ENCODE results near the gene PLG. TPM values are rescaled to one million over a fixed set of nuclear protein-coding genes. Genes with fewer than 3 reads are reported as not detected.
"Not testable (repeated sequence)": the region's sequence is repeated elsewhere in the genome, so short reads cannot be mapped to it uniquely, and the experiment has no call there.

Gene PLG
- total RNA-seq, 1 donor from 2014 or later, result 0.37 TPM

DNA sequence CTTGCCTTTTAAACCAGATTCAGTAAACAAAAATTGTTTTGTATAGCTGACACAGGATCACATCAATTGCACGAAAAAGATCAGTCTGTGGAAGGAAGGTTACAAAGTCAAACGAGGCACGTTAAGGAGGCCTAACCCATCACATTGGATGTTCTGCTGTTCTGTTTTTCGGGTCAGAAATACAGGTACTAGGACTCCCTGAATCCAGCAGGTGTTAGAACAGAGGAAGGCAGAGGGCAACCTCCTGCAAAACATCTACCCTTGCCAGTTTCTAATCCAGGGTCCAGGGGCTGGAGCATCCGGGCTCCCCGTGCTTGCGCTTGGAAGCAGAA is 64.6 kb downstream of the PLG start:
- ATAC-seq, result no peak
- intact Hi-C loops (cut with micrococcal nuclease), result no loop called here
- DNase-seq, result no peak

DNA sequence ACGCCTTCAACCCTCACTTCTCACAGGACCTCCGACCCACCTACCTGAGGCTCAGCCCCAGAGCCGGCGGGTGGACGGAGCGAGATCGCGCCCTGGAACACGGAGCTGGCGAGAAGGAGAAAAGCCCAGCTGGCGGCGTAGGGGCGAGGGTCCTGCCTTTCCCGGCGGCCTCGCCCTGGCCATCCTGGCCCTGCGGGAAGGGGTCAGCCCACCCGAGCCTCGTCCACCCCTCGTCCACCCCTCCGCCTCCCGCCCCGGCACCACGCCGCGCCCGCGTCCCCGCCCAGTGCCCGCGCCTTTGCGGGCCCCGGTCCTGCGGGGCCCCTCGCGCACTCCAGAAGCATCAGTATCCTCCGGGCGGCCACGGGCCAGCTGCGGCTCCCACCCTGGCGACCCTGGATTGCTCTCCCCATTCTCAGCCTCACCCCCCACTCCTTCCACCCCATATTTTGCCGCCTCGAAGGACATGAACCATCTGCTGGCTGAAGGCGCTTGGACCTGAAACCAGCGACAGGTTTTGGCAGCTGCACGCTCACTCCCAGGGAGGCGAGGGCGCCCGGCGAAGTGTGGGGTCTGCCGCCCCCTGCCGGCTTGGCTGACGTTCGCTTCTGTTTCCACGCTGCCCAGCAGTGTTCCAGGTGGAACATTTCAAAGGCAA is 65.1 kb downstream of the PLG start:
- intact Hi-C loops (cut with micrococcal nuclease), result no loop called here
- ATAC-seq, result peak; percentile 87
- DNase-seq, result peak; percentile 70

DNA sequence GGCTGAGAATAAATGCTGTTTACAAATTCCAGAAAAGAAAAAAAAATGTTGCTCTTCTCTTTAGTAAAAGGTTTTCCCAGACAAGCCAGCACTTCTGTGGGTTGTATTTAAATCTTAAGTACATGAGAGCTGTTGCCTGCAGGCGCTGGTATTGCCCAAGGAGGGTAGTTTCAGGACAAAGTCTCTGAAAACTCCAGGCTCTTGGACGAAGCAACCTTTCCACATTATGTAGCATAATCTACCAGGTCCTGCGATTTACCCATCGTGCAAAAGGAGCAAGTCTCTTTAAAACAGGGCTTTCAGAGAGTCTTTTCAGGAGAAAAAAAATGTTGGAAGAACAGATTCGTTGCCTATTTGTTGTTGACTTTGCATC is 65.6 kb downstream of the PLG start:
- intact Hi-C loops (cut with micrococcal nuclease), result no loop called here
- no peak for ATAC-seq
- no peak for DNase-seq

DNA sequence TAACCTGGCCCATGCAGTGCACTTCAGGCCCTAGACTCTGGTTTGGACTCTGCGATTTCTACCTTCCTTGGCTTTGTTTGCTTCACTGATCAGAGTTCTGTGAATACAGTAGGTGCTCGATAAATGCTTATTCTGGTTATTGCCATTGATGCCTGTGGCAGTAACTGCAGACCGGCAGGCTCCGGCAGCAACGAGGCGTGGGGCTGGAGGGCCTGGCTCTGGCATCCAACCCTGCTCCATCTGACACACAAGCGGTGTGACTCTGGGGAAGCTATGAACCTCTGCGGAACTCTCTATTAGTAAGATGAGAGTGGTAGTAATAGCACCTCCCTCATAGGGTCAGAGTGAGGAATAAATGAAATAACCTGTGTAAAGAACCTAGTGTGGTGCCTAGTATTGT is 66.1 kb downstream of the PLG start:
- intact Hi-C loops (cut with micrococcal nuclease), result no loop called here
- ATAC-seq (no peak), DNase-seq (no peak)

DNA sequence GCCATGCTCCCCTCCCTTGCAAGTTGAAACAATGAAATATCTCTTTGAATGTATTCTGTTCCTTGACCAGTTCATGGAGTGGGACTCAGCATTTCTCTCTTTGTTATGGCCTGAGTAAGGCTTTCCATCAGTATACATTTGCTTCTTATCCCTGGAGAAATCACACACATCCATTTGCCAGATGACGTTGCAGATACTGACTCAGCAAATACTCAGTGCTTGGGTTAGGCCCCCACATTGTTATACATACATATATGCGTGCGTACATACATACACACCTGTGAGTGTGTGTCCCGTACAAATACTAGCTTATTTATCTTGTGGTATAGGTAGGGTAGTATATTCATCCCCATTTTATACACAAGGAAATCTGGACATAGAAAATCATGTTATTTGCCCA is 72.4 kb downstream of the PLG start:
- no peak for ATAC-seq
- DNase-seq, result no peak
- intact Hi-C loops (cut with micrococcal nuclease), result no loop called here

- DNase-seq (no peak), ATAC-seq (no peak)
- intact Hi-C loops (cut with micrococcal nuclease), result no loop called here
Measured at GRCh38 chr6:160775792-160776580, 73.9 kb downstream of the PLG start.

DNA sequence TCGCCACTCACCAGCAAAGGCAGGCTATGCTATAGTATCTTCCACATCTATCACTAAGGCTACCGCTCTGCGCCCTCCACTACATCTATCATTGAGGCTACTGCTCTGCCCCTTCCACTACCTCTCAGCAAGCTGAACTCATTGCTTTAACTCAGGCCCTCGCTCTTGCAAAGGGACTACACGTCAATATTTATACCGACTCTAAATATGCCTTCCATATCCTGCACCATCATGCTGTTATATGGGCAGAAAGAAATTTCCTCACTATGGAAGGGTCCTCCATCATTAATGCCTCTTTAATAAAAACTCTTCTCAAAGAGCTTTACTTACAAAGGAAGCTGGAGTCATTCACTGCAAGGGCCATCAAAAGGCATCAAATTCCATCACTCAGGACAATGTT is 77.1 kb downstream of the PLG start:
- DNase-seq; ATAC-seq; intact Hi-C loops (cut with micrococcal nuclease): not testable (repeated sequence)

DNA sequence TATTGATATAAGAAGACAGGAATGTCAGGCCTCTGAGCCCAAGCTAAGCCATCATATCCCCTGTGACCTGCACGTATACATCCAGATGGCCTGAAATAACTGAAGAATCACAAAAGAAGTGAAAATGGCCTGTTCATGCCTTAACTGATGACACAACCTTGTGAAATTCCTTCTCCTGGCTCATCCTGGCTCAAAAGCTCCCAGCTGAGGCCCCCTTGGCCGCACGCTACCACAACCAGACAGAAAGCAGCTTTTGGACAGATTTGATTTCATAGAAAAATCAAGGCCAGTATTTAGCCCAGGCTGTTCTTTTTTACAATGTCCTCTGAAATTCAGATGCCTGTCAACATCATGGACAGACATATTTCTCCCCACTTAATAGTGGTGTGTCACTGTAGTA is 78.6 kb downstream of the PLG start:
- intact Hi-C loops (cut with micrococcal nuclease); ATAC-seq: not testable (repeated sequence)

DNA sequence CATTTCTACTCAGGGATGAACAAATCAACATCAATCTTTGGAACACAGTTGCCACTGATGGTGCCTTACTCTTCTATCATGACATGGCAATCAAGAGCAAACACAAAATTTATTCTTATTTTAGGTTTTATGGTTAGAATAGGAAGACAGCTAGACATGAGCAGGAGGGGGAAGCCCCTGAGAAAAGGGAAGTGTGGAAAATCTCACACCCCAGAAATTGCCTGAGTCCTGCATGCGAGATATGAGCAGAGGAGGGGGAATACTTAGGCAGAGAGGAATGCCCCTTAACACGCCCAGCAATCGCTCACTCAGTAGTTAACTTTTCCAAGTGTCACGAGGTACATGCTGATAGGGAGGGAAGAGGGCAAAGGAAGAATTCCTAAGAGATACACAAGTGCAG is 79.3 kb downstream of the PLG start:
- intact Hi-C loops (cut with micrococcal nuclease), result no loop called here
- ATAC-seq (no peak), DNase-seq (no peak)

More for the DNA sequence above, 78.6 kb downstream of the PLG start:
- not testable (repeated sequence) for DNase-seq

DNA sequence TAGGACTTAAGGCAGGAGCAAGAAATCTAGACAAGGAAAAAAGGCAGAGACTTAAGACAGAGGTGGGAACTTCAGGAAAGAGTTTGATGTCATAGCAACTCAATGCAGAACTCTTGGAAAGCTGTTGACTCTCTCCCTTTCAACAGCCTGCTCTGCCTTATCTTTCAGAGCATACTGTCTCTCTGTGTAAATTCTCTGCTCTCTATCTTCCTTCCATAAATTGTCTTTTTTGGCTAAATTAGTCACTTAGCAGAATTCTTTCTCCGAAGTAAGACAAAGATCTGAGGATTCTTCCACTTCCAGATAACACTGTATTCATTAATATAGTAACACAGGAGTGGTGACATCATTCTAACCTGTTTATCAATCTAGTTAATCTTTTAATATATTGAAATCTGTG is 80.2 kb downstream of the PLG start:
- ATAC-seq (no peak), DNase-seq (no peak)
- intact Hi-C loops (cut with micrococcal nuclease), result no loop called here

DNA sequence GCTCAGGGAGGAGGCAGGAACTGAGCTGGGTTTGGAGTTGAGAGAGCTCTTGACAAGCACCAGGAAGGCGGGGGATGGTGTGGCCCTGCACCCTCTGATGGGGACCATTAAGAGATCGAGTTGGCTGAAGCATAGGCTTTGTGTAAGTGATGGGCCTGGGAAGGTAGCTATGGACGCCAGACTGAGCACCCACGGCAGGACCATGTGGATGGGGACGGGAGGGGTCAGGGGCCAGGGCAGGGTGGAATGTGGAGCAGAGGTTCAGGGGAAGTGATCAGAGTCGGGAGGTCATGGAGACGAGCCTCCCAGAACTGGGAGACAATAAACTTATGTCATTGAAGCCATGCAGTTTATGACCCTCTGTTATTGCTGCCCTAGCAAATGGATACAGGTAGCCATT is 81.7 kb downstream of the PLG start:
- intact Hi-C loops (cut with micrococcal nuclease), result no loop called here
- no peak for ATAC-seq
- DNase-seq, result no peak

- DNase-seq; ATAC-seq; intact Hi-C loops (cut with micrococcal nuclease): not testable (repeated sequence)
Measured at GRCh38 chr6:160788126-160788525, 86.1 kb downstream of the PLG start.

DNA sequence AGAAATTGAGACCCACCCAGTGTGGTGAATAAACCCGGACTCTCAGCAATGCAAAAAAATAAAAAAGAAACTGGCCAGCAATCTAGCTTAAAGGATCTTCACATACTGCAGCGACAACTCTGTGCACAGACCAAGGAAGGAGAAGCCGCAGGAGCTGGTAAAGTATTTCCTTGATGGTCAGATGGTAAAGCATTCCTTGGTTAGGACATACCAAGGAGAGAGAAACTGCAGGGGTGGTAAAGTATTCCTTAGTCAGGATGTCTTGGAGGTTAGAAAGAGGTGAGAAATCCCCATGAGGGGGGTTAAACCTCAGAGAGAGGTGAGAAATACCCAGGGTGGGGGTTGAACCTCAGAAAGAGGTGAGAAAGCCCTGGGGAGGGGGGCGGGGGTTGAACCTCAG is 86.8 kb downstream of the PLG start:
- ATAC-seq (no peak), DNase-seq (no peak)
- intact Hi-C loops (cut with micrococcal nuclease), result no loop called here

DNA sequence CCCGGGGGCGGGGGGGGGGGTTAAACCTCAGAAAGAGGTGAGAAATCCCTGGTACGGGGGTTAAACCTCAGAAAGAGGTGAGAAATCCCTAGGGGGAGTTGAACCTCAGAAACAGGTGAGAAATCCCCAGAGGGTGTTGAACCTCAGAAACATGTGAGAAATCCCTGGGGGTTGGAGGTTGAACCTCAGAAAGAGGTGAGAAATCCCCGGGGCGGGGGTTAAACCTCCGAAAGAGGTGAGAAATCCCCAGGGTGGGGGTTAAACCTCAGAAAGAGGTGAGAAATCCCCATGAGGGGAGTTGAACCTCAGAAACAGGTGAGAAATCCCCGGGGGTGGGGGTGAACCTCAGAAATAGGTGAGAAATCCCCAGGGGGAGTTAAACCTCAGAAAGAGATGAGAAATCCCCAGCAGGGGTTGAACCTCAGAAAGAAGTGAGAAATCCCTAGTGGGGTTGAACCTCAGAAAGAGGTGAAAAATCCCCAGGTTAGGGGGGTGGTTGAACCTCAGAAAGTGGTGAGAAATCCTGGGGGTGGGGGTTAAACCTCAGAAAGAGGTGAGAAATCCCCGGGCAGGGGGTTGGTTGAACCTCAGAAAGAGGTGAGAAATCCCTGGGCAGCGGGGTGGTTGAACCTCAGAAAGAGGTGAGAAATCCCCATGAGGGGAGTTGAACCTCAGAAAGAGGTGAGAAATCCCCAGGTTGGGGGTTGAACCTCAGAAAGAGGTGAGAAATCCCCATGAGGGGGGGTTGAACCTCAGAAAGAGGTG is 87.4 kb downstream of the PLG start:
- ATAC-seq, result no peak
- DNase-seq, result no peak
- intact Hi-C loops (cut with micrococcal nuclease), result no loop called here

DNA sequence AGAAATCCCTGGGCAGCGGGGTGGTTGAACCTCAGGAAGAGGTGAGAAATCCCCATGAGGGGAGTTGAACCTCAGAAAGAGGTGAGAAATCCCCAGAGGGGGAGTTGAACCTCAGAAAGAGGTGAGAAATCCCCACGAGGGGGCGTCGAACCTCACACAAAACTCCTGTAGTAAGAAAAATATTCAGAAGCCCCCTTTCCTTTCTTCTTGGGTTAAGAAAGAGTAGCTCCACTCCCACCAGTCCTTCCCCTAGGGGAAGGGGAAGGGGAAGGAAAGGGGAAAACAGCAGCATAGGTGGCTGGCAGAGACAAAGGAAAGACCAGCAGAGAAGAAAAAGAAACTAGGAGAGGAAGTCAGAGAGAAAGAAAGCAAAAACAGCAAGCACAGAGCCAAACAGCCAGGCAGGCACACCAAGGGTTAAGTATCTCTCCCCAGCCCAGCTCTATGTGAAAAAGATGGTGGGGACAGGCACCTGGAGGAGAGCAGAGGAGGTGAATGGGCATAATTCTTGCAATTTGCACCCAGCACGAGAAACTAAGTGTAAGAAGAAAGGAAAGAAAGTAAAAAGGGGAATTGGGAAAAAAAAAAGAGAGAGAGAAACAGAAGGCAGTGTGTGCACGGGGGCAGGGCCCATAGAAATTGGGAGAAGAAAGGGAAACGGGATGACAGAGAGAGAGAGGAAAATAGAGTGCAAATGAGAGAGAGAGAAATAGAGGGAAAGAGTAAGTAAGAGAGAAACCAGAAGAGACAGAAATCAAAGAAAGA is 88.2 kb downstream of the PLG start:
- ATAC-seq, result no peak
- no peak for DNase-seq

GRCh38 chr6:160791459-160791858 is 89.4 kb downstream of the PLG start:
- ATAC-seq (no peak), DNase-seq (no peak)
- intact Hi-C loops (cut with micrococcal nuclease), result no loop called here

More for the DNA sequence above, 88.2 kb downstream of the PLG start:
- intact Hi-C loops (cut with micrococcal nuclease), result no loop called here

GRCh38 chr6:160791981-160792418 is 90.0 kb downstream of the PLG start:
- no peak for ATAC-seq
- DNase-seq, result no peak
- intact Hi-C loops (cut with micrococcal nuclease), result no loop called here

GRCh38 chr6:160792708-160793107 is 90.7 kb downstream of the PLG start:
- intact Hi-C loops (cut with micrococcal nuclease), result no loop called here
- DNase-seq (no peak), ATAC-seq (no peak)

DNA sequence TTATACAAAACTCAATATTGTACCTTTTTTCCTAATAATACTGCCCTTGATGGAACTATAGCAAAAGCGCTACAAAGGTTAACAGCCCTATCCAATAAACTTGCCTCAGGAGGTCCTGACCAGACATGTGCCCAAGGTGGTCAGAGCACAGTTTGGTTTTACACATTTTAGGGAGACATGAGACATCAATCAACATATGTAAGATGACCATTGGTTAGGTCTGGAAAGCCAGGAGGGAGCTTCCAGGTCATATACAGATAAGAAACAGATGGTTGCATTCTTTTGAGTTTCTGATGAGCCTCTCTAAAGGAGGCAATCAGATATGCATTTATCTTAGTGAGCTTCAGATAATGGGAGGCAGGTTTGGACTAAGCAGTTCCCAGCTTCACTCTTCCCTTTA is 91.6 kb downstream of the PLG start:
- intact Hi-C loops (cut with micrococcal nuclease), result no loop called here
- no peak for DNase-seq
- ATAC-seq, result no peak

- ATAC-seq (no peak), DNase-seq (no peak)
- intact Hi-C loops (cut with micrococcal nuclease), result no loop called here
Measured at GRCh38 chr6:160795721-160796120, 93.7 kb downstream of the PLG start.
